Liver (tissue), 9 donors: ENCODE measurements around the gene TMPRSS13. TPM values are rescaled to one million over a fixed set of nuclear protein-coding genes. Genes with fewer than 3 reads are reported as not detected.

Experiments
- DNase-seq: peaks from one replicate; pipeline ENCODE4 v3.0.0-alpha.2; 2017; ENCODE audit warnings: low spot score
- H3K27ac ChIP-seq, 2 donors: one replicate each; pipeline ENCODE4 v1.7.0; 2013; ENCODE audit warnings: inconsistent platforms in 2 of 2, low read length in 2 of 2, control low read depth in 1 of 2, low read depth in 1 of 2, mild to moderate bottlenecking in 1 of 2
- H3K27me3 ChIP-seq, 4 donors: one replicate each; pipeline versions ENCODE4 v1.6.1 to v1.7.0; 2013; ENCODE audit warnings: low read length in 3 of 4, inconsistent platforms in 1 of 4, mild to moderate bottlenecking in 1 of 4, moderate library complexity in 1 of 4; ENCODE audit not compliant: control insufficient read depth in 4 of 4, insufficient read depth in 4 of 4
- H3K36me3 ChIP-seq, 4 donors: one replicate each; pipeline versions ENCODE4 v1.6.1 to v1.7.0; 2013; ENCODE audit warnings: low read length in 3 of 4, mild to moderate bottlenecking in 3 of 4, low read depth in 1 of 4, moderate library complexity in 1 of 4; ENCODE audit not compliant: control insufficient read depth in 4 of 4, insufficient read depth in 3 of 4
- H3K4me1 ChIP-seq, 4 donors: one replicate each; pipeline versions ENCODE4 v1.6.1 to v1.7.0; 2013; ENCODE audit warnings: low read length in 3 of 4, mild to moderate bottlenecking in 3 of 4, moderate library complexity in 1 of 4; ENCODE audit not compliant: control insufficient read depth in 4 of 4, insufficient read depth in 4 of 4
- H3K4me3 ChIP-seq, 3 donors: one replicate each; pipeline versions ENCODE4 v1.6.1 to v1.7.0; 2013; ENCODE audit warnings: low read length in 3 of 3, control low read depth in 1 of 3, low read depth in 1 of 3, mild to moderate bottlenecking in 1 of 3
- H3K9ac ChIP-seq, 2 donors: one replicate each; pipeline ENCODE4 v1.7.0; 2013; ENCODE audit warnings: low read length in 2 of 2, mild to moderate bottlenecking in 2 of 2, moderate library complexity in 2 of 2, control low read depth in 1 of 2, low read depth in 1 of 2
- H3K9me3 ChIP-seq, 4 donors: one replicate each; pipeline versions ENCODE4 v1.6.1 to v1.7.0; 2013; ENCODE audit warnings: low read length in 3 of 4; ENCODE audit not compliant: control insufficient read depth in 4 of 4
- EGR1 ChIP-seq, 2 donors: IDR thresholded peaks; 2 replicates each; pipeline ENCODE4 v1.6.1; 2016 to 2018; ENCODE audit warnings: antibody characterized with exemption in 2 of 2, low read depth in 2 of 2
- FOXA1 ChIP-seq: IDR thresholded peaks from 2 replicates; pipeline ENCODE4 v1.6.1; 2016; ENCODE audit warnings: antibody characterized with exemption
- FOXA2 ChIP-seq: IDR thresholded peaks from 2 replicates; pipeline ENCODE4 v1.6.1; 2016; ENCODE audit warnings: antibody characterized with exemption
- GABPA ChIP-seq, 2 donors: IDR thresholded peaks in 1 of 2; conservative IDR thresholded peaks in 1 of 2; 2 replicates each; pipeline ENCODE4 v1.6.1; 2016; ENCODE audit warnings: antibody characterized with exemption in 2 of 2, mild to moderate bottlenecking in 1 of 2, moderate library complexity in 1 of 2
- HNF4A ChIP-seq, 2 donors: conservative IDR thresholded peaks; 2 replicates each; pipeline ENCODE4 v1.6.1; 2016; ENCODE audit warnings: antibody characterized with exemption in 2 of 2, mild to moderate bottlenecking in 2 of 2
- JUND ChIP-seq, 2 donors: IDR thresholded peaks; 2 replicates each; pipeline ENCODE4 v1.6.1; 2016; ENCODE audit warnings: antibody characterized with exemption in 2 of 2
- NR2F2 ChIP-seq: IDR thresholded peaks from 2 replicates; pipeline ENCODE4 v1.6.1; 2016; ENCODE audit warnings: antibody characterized with exemption
- RAD21 ChIP-seq, 2 donors: IDR thresholded peaks; 2 replicates each; pipeline ENCODE4 v1.6.1; 2016; ENCODE audit warnings: antibody characterized with exemption in 2 of 2, mild to moderate bottlenecking in 2 of 2
- RXRA ChIP-seq, 2 donors: IDR thresholded peaks; 2 replicates each; pipeline ENCODE4 v1.6.1; 2017 to 2018; ENCODE audit warnings: antibody characterized with exemption in 2 of 2, mild to moderate bottlenecking in 1 of 2
- SP1 ChIP-seq: IDR thresholded peaks from 2 replicates; pipeline ENCODE4 v1.6.1; 2018; ENCODE audit warnings: antibody characterized with exemption, mild to moderate bottlenecking
- TAF1 ChIP-seq: conservative IDR thresholded peaks from 2 replicates; pipeline ENCODE4 v1.6.1; 2016; ENCODE audit warnings: antibody characterized with exemption, mild to moderate bottlenecking
- WGBS: extraction: QIAGEN DNeasy Blood & Tissue Kit; methylation state at CpG from one replicate; pipeline ENCODE4 v1.1.7; 2013; 5-methylcytosine and 5-hydroxymethylcytosine counted together
- polyA plus RNA-seq, 2 donors: library from polyadenylated mRNA; stranded (reverse) in 1 of 2; unstranded in 1 of 2; fragments of 200-250 nt in 1 of 2; fragments of >200 nt in 1 of 2; fragmentation: Nextera tagmentation in 1 of 2; extraction: Ambion mirVana in 1 of 2; gene quantifications; one replicate each; pipeline versions ENCODE4 v1.2.1 to v1.2.3, GENCODE V29; 2013 to 2015
- total RNA-seq, 2 donors: library from RNA; depleted of rRNA; stranded (reverse); fragments of >200 nt; gene quantifications; one replicate each; pipeline ENCODE4 v1.2.3, GENCODE V29; 2014
- TF ChIP-seq, protein P1 (sequence below): IDR thresholded peaks from 2 replicates; pipeline ENCODE4 v1.6.1; 2016; ENCODE audit warnings: antibody characterized with exemption
- TF ChIP-seq, protein P2 (sequence below): IDR thresholded peaks from 2 replicates; pipeline ENCODE4 v1.6.1; 2016; ENCODE audit warnings: antibody characterized with exemption
- TF ChIP-seq, protein P3 (sequence below): IDR thresholded peaks from 2 replicates; pipeline ENCODE4 v1.6.1; 2016; ENCODE audit warnings: antibody characterized with exemption, mild to moderate bottlenecking
- TF ChIP-seq, protein P4 (sequence below): fragments of 150-350 bp; IDR thresholded peaks from 2 replicates; pipeline ENCODE4 v1.5.1; 2017; ENCODE audit warnings: improper control_type of control experiment, low read depth, low read length; ENCODE audit not compliant: missing input control
- donor health status: healthy.
- donor health status: healthy.
- donor health status: healthy.
- donor health status: healthy.
- donor health status: healthy.

The TMPRSS13 gene
- total and polyA plus RNA-seq, 4 donors, result 0.11 to 0.93 (median 0.24) TPM

DNA sequence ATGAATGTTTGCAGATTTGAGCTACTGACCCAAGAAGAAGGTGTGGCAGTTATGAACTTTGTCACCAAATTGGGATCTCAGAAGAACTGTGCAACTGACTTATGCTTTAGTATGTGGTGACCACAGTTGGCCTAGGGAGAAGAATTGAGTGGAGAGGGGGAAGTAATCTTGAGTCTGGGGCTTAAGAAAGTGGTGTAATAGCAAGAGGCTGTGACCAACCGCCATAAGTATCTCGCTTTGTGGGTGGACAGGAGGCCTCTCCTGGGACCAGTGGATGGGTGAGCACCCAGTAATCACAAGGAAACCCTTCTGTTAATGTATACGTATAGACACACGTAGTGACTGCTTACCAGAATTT lies 44.3 kb upstream of the TMPRSS13 start:
- TF ChIP-seq, protein P1, sequence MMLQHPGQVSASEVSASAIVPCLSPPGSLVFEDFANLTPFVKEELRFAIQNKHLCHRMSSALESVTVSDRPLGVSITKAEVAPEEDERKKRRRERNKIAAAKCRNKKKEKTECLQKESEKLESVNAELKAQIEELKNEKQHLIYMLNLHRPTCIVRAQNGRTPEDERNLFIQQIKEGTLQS, result no peak
- TF ChIP-seq RXRA (IDR thresholded peaks at IDR 0.05) (no peak), TAF1 (no peak), SP1 (no peak), NR2F2 (no peak), FOXA2 (no peak), GABPA (IDR thresholded peaks at IDR 0.05 in 1 of 2, conservative IDR thresholded peaks at IDR 0.05 in 1 of 2) (no peak), HNF4A (conservative IDR thresholded peaks at IDR 0.05) (no peak)
- TF ChIP-seq, protein P2, sequence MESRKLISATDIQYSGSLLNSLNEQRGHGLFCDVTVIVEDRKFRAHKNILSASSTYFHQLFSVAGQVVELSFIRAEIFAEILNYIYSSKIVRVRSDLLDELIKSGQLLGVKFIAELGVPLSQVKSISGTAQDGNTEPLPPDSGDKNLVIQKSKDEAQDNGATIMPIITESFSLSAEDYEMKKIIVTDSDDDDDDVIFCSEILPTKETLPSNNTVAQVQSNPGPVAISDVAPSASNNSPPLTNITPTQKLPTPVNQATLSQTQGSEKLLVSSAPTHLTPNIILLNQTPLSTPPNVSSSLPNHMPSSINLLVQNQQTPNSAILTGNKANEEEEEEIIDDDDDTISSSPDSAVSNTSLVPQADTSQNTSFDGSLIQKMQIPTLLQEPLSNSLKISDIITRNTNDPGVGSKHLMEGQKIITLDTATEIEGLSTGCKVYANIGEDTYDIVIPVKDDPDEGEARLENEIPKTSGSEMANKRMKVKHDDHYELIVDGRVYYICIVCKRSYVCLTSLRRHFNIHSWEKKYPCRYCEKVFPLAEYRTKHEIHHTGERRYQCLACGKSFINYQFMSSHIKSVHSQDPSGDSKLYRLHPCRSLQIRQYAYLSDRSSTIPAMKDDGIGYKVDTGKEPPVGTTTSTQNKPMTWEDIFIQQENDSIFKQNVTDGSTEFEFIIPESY, result no peak
- TF ChIP-seq, protein P3, sequence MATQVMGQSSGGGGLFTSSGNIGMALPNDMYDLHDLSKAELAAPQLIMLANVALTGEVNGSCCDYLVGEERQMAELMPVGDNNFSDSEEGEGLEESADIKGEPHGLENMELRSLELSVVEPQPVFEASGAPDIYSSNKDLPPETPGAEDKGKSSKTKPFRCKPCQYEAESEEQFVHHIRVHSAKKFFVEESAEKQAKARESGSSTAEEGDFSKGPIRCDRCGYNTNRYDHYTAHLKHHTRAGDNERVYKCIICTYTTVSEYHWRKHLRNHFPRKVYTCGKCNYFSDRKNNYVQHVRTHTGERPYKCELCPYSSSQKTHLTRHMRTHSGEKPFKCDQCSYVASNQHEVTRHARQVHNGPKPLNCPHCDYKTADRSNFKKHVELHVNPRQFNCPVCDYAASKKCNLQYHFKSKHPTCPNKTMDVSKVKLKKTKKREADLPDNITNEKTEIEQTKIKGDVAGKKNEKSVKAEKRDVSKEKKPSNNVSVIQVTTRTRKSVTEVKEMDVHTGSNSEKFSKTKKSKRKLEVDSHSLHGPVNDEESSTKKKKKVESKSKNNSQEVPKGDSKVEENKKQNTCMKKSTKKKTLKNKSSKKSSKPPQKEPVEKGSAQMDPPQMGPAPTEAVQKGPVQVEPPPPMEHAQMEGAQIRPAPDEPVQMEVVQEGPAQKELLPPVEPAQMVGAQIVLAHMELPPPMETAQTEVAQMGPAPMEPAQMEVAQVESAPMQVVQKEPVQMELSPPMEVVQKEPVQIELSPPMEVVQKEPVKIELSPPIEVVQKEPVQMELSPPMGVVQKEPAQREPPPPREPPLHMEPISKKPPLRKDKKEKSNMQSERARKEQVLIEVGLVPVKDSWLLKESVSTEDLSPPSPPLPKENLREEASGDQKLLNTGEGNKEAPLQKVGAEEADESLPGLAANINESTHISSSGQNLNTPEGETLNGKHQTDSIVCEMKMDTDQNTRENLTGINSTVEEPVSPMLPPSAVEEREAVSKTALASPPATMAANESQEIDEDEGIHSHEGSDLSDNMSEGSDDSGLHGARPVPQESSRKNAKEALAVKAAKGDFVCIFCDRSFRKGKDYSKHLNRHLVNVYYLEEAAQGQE, result no peak
- H3K36me3 ChIP-seq, result no peaks in the 10 kb centered on the region
- 85% methylated on average over 4 of the region's 4 CpGs for WGBS
- H3K27me3 ChIP-seq, result no peaks in the 10 kb centered on the region
- DNase-seq, result no peak
- no peaks in the 10 kb centered on the region for H3K9me3 ChIP-seq
- no peak overlapping the region for H3K4me3 ChIP-seq
- no peak overlapping the region for H3K9ac ChIP-seq
- peaks cover 0 to 3% (median 0%) of the 10 kb centered on the region in 4 donors for H3K4me1 ChIP-seq
- no peak overlapping the region for H3K27ac ChIP-seq

DNA sequence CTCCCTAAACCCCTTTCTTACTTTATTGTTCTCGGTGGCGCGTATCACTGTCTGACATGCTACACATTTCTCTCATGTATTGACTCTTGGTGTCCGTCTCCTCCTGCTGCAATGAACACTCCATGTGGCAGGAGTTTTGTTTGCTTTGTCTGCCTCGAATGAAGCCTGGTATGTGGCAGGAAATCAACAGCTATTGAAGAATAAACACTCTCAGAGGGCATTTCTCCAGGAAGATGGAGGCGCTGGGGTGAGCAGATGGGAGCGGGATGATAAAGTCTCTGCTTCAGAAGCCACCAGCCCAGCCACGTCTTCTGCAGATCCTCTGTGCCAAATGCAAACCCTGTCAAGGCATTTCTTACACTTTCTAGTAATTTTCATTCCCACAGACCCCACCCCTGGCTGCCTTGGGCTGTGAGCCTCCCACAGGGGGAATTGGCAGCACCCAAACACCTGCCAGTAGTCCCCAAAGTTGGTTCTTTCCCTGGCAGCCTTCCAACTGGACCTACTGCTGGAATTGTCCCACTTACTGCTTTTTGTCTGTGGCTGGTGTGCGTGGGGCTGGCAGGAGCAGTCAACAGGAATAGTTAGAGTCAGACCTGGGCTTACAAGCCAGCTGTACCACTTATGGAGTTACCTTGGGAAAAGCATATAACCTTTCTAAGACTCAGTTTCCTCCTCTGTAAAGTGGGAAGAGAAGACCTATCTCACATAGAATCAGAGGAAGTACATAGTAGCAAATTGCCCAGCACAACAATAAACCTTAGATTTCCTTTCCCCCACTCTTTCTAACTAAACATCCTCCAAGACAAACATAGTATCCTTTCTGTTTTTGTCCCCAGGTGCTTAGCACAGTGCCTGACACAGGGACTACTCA lies 43.7 kb upstream of the TMPRSS13 start:
- Histone ChIP-seq H3K4me3 (no peak overlapping the region), H3K9ac (no peak overlapping the region), H3K9me3 (no peaks in the 10 kb centered on the region), H3K27ac (no peak overlapping the region), H3K4me1 (peaks cover 0 to 3% (median 0%) of the 10 kb centered on the region in 4 donors), H3K27me3 (no peaks in the 10 kb centered on the region), H3K36me3 (no peaks in the 10 kb centered on the region)
- WGBS, result 40% methylated on average over 9 of the region's 9 CpGs
- TF ChIP-seq EGR1 (IDR thresholded peaks at IDR 0.05; ENCODE audit: low read depth in 2 of 2) (no peak), FOXA2 (no peak), FOXA1 (no peak), RXRA (IDR thresholded peaks at IDR 0.05) (no peak), GABPA (IDR thresholded peaks at IDR 0.05 in 1 of 2, conservative IDR thresholded peaks at IDR 0.05 in 1 of 2) (no peak), HNF4A (conservative IDR thresholded peaks at IDR 0.05) (no peak), JUND (IDR thresholded peaks at IDR 0.05) (no peak), SP1 (no peak), RAD21 (IDR thresholded peaks at IDR 0.05) (no peak)
- TF ChIP-seq, protein P1, result no peak
- TF ChIP-seq, protein P4, sequence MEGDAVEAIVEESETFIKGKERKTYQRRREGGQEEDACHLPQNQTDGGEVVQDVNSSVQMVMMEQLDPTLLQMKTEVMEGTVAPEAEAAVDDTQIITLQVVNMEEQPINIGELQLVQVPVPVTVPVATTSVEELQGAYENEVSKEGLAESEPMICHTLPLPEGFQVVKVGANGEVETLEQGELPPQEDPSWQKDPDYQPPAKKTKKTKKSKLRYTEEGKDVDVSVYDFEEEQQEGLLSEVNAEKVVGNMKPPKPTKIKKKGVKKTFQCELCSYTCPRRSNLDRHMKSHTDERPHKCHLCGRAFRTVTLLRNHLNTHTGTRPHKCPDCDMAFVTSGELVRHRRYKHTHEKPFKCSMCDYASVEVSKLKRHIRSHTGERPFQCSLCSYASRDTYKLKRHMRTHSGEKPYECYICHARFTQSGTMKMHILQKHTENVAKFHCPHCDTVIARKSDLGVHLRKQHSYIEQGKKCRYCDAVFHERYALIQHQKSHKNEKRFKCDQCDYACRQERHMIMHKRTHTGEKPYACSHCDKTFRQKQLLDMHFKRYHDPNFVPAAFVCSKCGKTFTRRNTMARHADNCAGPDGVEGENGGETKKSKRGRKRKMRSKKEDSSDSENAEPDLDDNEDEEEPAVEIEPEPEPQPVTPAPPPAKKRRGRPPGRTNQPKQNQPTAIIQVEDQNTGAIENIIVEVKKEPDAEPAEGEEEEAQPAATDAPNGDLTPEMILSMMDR, result no peak
- TF ChIP-seq, protein P2, result no peak
- no peak for DNase-seq
